ENCODE results near the gene TWIST1.

Gene TWIST1

GRCh38 chr7:19110026-19110730 lies 7.3 kb downstream of the TWIST1 start:
- in situ Hi-C loops (cut with HindIII; ENCODE audit: low sequenced_read_pairs) = loop anchor here (5.0 to 25.0 kb wide), 2 partner anchors 353 to 523 kb away; no protein-coding TSS in a partner anchor
- no peak overlapping the region for H3K4me3 ChIP-seq (ENCODE audit: low read depth, low read length)
- DNase-seq (ENCODE audit: low read depth) = no peak
- no peak for TF ChIP-seq CTCF (IDR thresholded peaks at IDR 0.05; ENCODE audit: low read depth, low read length, missing control alignments)

- H3K4me3 ChIP-seq (ENCODE audit: low read depth, low read length) = no peak overlapping the region
- no peak for TF ChIP-seq CTCF (IDR thresholded peaks at IDR 0.05; ENCODE audit: low read depth, low read length, missing control alignments)
- in situ Hi-C loops (cut with HindIII; ENCODE audit: low sequenced_read_pairs) = loop anchor here (25.0 kb wide), 1 partner anchor 522 kb away; no protein-coding TSS in a partner anchor
- no peak for DNase-seq (ENCODE audit: low read depth)
Observed at GRCh38 chr7:19109000-19109946, 8.2 kb downstream of the TWIST1 start.

- no peak for DNase-seq (ENCODE audit: low read depth)
- no peak for TF ChIP-seq CTCF (IDR thresholded peaks at IDR 0.05; ENCODE audit: low read depth, low read length, missing control alignments)
- in situ Hi-C loops (cut with HindIII; ENCODE audit: low sequenced_read_pairs) = loop anchor here (25.0 kb wide), 1 partner anchor 520 kb away; no protein-coding TSS in a partner anchor
- H3K4me3 ChIP-seq (ENCODE audit: low read depth, low read length) = peak overlapping the region; percentile 40
Observed at GRCh38 chr7:19107356-19108146, 9.9 kb downstream of the TWIST1 start.

DNA sequence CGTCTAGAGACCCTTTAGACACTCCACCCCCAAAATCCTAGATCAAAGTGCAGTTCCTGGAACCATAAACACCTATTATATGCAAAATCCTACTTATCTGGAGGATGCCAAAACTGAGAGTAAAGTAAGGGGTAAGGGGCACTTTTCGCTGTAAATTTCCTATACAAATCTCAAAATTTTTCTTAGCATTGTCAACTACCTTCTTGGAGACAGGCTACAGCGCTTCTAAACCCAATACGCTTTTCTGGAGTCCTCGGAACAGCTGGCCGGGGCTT lies 10.4 kb downstream of the TWIST1 start:
- TF ChIP-seq CTCF (IDR thresholded peaks at IDR 0.05; ENCODE audit: low read depth, low read length, missing control alignments) = no peak
- in situ Hi-C loops (cut with HindIII; ENCODE audit: low sequenced_read_pairs) = loop anchor here (25.0 kb wide), 1 partner anchor 520 kb away; no protein-coding TSS in a partner anchor
- H3K4me3 ChIP-seq (ENCODE audit: low read depth, low read length) = peak overlapping the region; percentile 40
- DNase-seq (ENCODE audit: low read depth) = no peak

DNA sequence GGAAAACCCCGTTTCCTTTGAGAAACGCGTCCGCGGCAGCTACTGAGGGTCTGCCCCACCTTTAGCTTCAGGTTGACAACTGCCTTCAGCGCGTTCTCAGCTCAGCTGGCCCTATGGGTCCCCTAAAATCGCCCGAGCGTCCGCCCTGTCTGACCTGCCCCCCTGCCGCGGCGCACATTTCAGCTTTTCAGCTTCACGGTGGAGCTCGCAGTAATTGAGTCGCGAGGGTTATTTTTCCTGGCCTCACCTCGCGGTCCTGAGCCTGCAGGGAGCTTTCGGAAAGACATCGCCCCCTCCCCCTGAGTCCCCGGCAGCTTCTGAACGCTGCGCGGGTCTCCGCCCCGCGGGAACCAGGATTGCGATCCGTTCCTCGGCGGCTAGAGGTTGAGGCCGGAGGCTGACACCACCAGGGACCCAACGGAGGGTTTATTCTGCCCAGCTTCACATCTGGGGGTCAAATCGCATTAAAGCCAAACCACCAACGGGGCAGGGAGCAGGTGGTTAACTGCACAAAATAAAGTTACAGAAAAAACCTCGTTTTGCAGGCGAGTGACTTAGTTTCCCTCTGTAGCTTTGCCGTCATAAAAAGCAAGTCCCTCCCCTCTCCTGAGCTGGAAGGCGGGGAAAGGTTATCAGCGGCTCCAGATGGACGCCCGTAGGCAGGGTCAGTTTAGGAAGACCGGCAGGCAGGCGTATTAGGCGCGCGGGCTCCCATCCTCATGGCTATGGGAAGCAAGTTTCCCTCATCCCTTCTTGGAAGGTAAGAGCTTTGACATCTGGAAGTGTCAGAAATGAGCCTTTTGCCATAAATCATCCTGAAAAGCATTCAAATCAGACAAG lies 11.0 kb downstream of the TWIST1 start:
- in situ Hi-C loops (cut with HindIII; ENCODE audit: low sequenced_read_pairs) = loop anchor here (25.0 kb wide), 1 partner anchor 519 kb away; no protein-coding TSS in a partner anchor
- H3K4me3 ChIP-seq (ENCODE audit: low read depth, low read length) = peak overlapping the region; percentile 40

More for the DNA sequence above, 11.0 kb downstream of the TWIST1 start:
- no peak for DNase-seq (ENCODE audit: low read depth)
- no peak for TF ChIP-seq CTCF (IDR thresholded peaks at IDR 0.05; ENCODE audit: low read depth, low read length, missing control alignments)
